Measurements from ENCODE around the gene SLC4A3. TPM values are rescaled to one million over a fixed set of nuclear protein-coding genes. Genes with fewer than 3 reads are reported as not detected.

The SLC4A3 gene
- total RNA-seq, 4 donors from 2014 or later, result 2.3 to 29.4 (median 3.5) TPM

- Histone ChIP-seq H3K4me1 (no peaks in the 10 kb centered on the region), H3K9me3 (no peaks in the 10 kb centered on the region), H3K4me3 (no peak overlapping the region), H3K27ac (no peak overlapping the region), H3K36me3 (no peaks in the 10 kb centered on the region), H3K27me3 (peaks cover 0 to 3% of the 10 kb centered on the region in 2 donors)
- DNase-seq, result no peak
- TF ChIP-seq POLR2A (IDR thresholded peaks at IDR 0.05) (no peak), CTCF (IDR thresholded peaks at IDR 0.05) (no peak)
- intact Hi-C loops (cut with DNase I; ENCODE audit: low total_unique reads), result no loop called here
Measured at GRCh38 chr2:219624565-219624964, 2.9 kb upstream of the SLC4A3 start.

- no peak overlapping the region for H3K27ac ChIP-seq
- H3K9me3 ChIP-seq, result no peaks in the 10 kb centered on the region
- no peak for DNase-seq
- TF ChIP-seq POLR2A (IDR thresholded peaks at IDR 0.05) (no peak), CTCF (IDR thresholded peaks at IDR 0.05) (no peak)
- H3K36me3 ChIP-seq, result no peaks in the 10 kb centered on the region
- H3K4me3 ChIP-seq, result no peak overlapping the region
- H3K27me3 ChIP-seq, result peaks cover 0 to 3% of the 10 kb centered on the region in 2 donors
- intact Hi-C loops (cut with DNase I; ENCODE audit: low total_unique reads), result no loop called here
- H3K4me1 ChIP-seq, result no peaks in the 10 kb centered on the region
Measured at GRCh38 chr2:219625179-219625578, 2.3 kb upstream of the SLC4A3 start.

- H3K36me3 ChIP-seq, result no peaks in the 10 kb centered on the region
- peaks cover 0 to 3% of the 10 kb centered on the region in 2 donors for H3K27me3 ChIP-seq
- DNase-seq, result peak; percentile 9 to 11
- no peaks in the 10 kb centered on the region for H3K4me1 ChIP-seq
- H3K27ac ChIP-seq, result no peak overlapping the region
- no peak for TF ChIP-seq CTCF (IDR thresholded peaks at IDR 0.05)
- no peak for TF ChIP-seq POLR2A (IDR thresholded peaks at IDR 0.05)
- H3K4me3 ChIP-seq, result no peak overlapping the region
- intact Hi-C loops (cut with DNase I; ENCODE audit: low total_unique reads), result no loop called here
- H3K9me3 ChIP-seq, result no peaks in the 10 kb centered on the region
Measured at GRCh38 chr2:219626540-219626939, 890 bp upstream of the SLC4A3 start.

- peak overlapping the region; percentile 35 to 85 for H3K4me3 ChIP-seq
- peak overlapping the region in 1 of 2 donors; percentile 60 for H3K27ac ChIP-seq
- DNase-seq, result peak; percentile 16 to 17
- TF ChIP-seq CTCF (IDR thresholded peaks at IDR 0.05) (no peak), POLR2A (IDR thresholded peaks at IDR 0.05) (no peak)
- H3K27me3 ChIP-seq, result peaks cover 0 to 3% of the 10 kb centered on the region in 2 donors
- intact Hi-C loops (cut with DNase I; ENCODE audit: low total_unique reads), result no loop called here
- no peaks in the 10 kb centered on the region for H3K9me3 ChIP-seq
- no peaks in the 10 kb centered on the region for H3K4me1 ChIP-seq
- H3K36me3 ChIP-seq, result no peaks in the 10 kb centered on the region
Measured at GRCh38 chr2:219628235-219628985, 980 bp downstream of the SLC4A3 start.

GRCh38 chr2:219628986-219629901 is 1.8 kb downstream of the SLC4A3 start:
- Histone ChIP-seq H3K9me3 (no peaks in the 10 kb centered on the region), H3K4me1 (no peaks in the 10 kb centered on the region), H3K36me3 (no peaks in the 10 kb centered on the region), H3K4me3 (no peak overlapping the region), H3K27me3 (peaks cover 0 to 3% of the 10 kb centered on the region in 2 donors), H3K27ac (no peak overlapping the region)
- TF ChIP-seq POLR2A (IDR thresholded peaks at IDR 0.05) (no peak), CTCF (IDR thresholded peaks at IDR 0.05) (no peak)
- DNase-seq, result peak in 1 of 2 donors; percentile 14
- intact Hi-C loops (cut with DNase I; ENCODE audit: low total_unique reads), result no loop called here

Data from uterus (tissue), 4 donors.